Measurements from ENCODE around the gene CDC42EP2.

Gene CDC42EP2

DNA sequence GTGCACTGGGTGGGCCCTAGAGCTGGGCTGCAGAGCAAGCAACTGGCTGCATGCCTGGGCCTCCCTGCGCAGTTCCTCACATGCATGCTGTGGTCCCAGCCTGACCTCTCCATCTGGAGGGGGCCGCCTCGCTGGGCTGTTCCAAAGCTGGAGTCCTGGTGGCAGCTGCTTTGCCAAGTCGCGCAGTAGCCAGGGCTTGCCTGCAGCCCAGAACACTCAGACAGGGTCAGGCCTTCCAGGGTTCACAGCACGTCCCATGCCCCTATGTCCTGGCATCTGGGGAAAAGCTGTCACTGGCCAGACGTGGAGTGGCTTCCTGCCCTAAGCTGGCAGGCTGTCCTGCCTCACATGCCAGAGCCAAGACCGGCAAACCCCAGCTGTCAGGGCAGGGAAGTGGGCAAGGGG is 16.5 kb upstream of the CDC42EP2 start:
- Histone ChIP-seq H3K9ac (ENCODE audit: low read length) (no peak overlapping the region), H3K27ac (ENCODE audit: low read depth, low read length) (no peak overlapping the region), H4K20me1 (ENCODE audit: low read depth, low read length) (no peaks in the 10 kb centered on the region), H3F3A (ENCODE audit: insufficient read depth) (no peaks in the 10 kb centered on the region), H2AFZ (ENCODE audit: low read depth, low read length, severe bottlenecking) (no peak overlapping the region), H3K4me3 (ENCODE audit: insufficient read depth, low read length, poor library complexity, severe bottlenecking) (no peak overlapping the region), H3K79me2 (ENCODE audit: insufficient read depth, low read length) (no peaks in the 10 kb centered on the region), H3K27me3 (ENCODE audit: low read length) (no peaks in the 10 kb centered on the region), H3K9me2 (replicated peaks; ENCODE audit: insufficient read depth, low read length) (no peaks in the 10 kb centered on the region), H3K9me3 (ENCODE audit: insufficient read depth, low read length) (no peaks in the 10 kb centered on the region), H3K4me2 (ENCODE audit: low read depth, low read length, poor library complexity, severe bottlenecking) (no peak overlapping the region), H3K36me3 (ENCODE audit: low read length) (peaks cover 7% of the 10 kb centered on the region; the same call in 1 of the 2 replicates)
- TF ChIP-seq, protein P1, sequence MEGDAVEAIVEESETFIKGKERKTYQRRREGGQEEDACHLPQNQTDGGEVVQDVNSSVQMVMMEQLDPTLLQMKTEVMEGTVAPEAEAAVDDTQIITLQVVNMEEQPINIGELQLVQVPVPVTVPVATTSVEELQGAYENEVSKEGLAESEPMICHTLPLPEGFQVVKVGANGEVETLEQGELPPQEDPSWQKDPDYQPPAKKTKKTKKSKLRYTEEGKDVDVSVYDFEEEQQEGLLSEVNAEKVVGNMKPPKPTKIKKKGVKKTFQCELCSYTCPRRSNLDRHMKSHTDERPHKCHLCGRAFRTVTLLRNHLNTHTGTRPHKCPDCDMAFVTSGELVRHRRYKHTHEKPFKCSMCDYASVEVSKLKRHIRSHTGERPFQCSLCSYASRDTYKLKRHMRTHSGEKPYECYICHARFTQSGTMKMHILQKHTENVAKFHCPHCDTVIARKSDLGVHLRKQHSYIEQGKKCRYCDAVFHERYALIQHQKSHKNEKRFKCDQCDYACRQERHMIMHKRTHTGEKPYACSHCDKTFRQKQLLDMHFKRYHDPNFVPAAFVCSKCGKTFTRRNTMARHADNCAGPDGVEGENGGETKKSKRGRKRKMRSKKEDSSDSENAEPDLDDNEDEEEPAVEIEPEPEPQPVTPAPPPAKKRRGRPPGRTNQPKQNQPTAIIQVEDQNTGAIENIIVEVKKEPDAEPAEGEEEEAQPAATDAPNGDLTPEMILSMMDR (IDR thresholded peaks at IDR 0.05; ENCODE audit: insufficient read depth, low read length, poor library complexity, severe bottlenecking), result no peak
- no peak for TF ChIP-seq EZH2phosphoT487 (conservative IDR thresholded peaks at IDR 0.05; ENCODE audit: low read length)

- no peaks in the 10 kb centered on the region for H4K20me1 ChIP-seq (ENCODE audit: low read depth, low read length)
- no peak overlapping the region for H2AFZ ChIP-seq (ENCODE audit: low read depth, low read length, severe bottlenecking)
- no peaks in the 10 kb centered on the region for H3K9me3 ChIP-seq (ENCODE audit: insufficient read depth, low read length)
- H3K4me3 ChIP-seq (ENCODE audit: insufficient read depth, low read length, poor library complexity, severe bottlenecking), result no peak overlapping the region
- TF ChIP-seq, protein P1 (IDR thresholded peaks at IDR 0.05; ENCODE audit: insufficient read depth, low read length, poor library complexity, severe bottlenecking), result no peak
- TF ChIP-seq EZH2phosphoT487 (conservative IDR thresholded peaks at IDR 0.05; ENCODE audit: low read length), result no peak
- no peaks in the 10 kb centered on the region for H3K27me3 ChIP-seq (ENCODE audit: low read length)
- peaks cover 7% of the 10 kb centered on the region; the same call in 1 of the 2 replicates for H3K36me3 ChIP-seq (ENCODE audit: low read length)
- no peaks in the 10 kb centered on the region for H3F3A ChIP-seq (ENCODE audit: insufficient read depth)
- no peaks in the 10 kb centered on the region for H3K9me2 ChIP-seq (replicated peaks; ENCODE audit: insufficient read depth, low read length)
- no peaks in the 10 kb centered on the region for H3K79me2 ChIP-seq (ENCODE audit: insufficient read depth, low read length)
- no peak overlapping the region for H3K4me2 ChIP-seq (ENCODE audit: low read depth, low read length, poor library complexity, severe bottlenecking)
- no peak overlapping the region for H3K27ac ChIP-seq (ENCODE audit: low read depth, low read length)
- no peak overlapping the region for H3K9ac ChIP-seq (ENCODE audit: low read length)
Observed at GRCh38 chr11:65298655-65299179, 15.9 kb upstream of the CDC42EP2 start.

DNA sequence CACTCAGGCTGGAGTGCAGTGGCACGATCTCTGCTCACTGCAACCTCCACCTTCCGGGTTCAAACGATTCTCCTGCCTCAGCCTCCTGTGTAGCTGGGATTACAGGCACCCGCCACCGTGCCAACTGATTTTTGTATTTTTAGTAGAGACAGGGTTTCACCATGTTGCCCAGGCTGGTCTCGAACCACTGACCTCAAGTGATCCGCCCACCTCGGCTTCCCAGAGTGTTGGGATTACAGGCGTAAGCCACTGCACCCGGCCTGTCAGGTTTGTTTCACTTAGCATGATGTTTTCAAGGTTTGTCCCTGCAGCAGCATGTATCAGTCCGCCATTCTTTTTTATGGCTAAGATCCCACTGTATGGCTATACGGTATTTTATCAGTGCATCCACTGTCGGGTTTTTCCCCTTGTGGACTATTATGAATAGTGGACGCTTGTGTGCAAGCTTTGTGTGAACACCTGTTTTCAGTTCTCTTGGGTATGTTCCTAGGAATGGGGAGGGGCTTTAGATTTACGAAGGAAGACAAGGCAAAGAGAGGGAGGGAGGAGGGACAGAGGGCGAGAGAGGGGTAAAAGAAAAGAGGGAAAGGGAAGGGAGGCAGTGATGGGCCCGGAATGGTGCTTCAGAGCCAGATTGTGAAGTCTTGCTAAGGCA is 13.9 kb upstream of the CDC42EP2 start:
- H3K4me3 ChIP-seq (ENCODE audit: insufficient read depth, low read length, poor library complexity, severe bottlenecking), result no peak overlapping the region
- peaks cover 2% of the 10 kb centered on the region; the same call in 1 of the 2 replicates for H3K36me3 ChIP-seq (ENCODE audit: low read length)
- H3K9me3 ChIP-seq (ENCODE audit: insufficient read depth, low read length), result no peaks in the 10 kb centered on the region
- no peaks in the 10 kb centered on the region for H4K20me1 ChIP-seq (ENCODE audit: low read depth, low read length)
- no peaks in the 10 kb centered on the region for H3K9me2 ChIP-seq (replicated peaks; ENCODE audit: insufficient read depth, low read length)
- H3K9ac ChIP-seq (ENCODE audit: low read length), result no peak overlapping the region
- H3K27ac ChIP-seq (ENCODE audit: low read depth, low read length), result no peak overlapping the region
- H3F3A ChIP-seq (ENCODE audit: insufficient read depth), result no peaks in the 10 kb centered on the region
- H3K79me2 ChIP-seq (ENCODE audit: insufficient read depth, low read length), result no peaks in the 10 kb centered on the region
- no peaks in the 10 kb centered on the region for H3K27me3 ChIP-seq (ENCODE audit: low read length)
- TF ChIP-seq, protein P1 (IDR thresholded peaks at IDR 0.05; ENCODE audit: insufficient read depth, low read length, poor library complexity, severe bottlenecking), result no peak
- no peak for TF ChIP-seq EZH2phosphoT487 (conservative IDR thresholded peaks at IDR 0.05; ENCODE audit: low read length)
- H2AFZ ChIP-seq (ENCODE audit: low read depth, low read length, severe bottlenecking), result no peak overlapping the region
- H3K4me2 ChIP-seq (ENCODE audit: low read depth, low read length, poor library complexity, severe bottlenecking), result no peak overlapping the region
